ENCODE data around the gene PSME2.

DNA sequence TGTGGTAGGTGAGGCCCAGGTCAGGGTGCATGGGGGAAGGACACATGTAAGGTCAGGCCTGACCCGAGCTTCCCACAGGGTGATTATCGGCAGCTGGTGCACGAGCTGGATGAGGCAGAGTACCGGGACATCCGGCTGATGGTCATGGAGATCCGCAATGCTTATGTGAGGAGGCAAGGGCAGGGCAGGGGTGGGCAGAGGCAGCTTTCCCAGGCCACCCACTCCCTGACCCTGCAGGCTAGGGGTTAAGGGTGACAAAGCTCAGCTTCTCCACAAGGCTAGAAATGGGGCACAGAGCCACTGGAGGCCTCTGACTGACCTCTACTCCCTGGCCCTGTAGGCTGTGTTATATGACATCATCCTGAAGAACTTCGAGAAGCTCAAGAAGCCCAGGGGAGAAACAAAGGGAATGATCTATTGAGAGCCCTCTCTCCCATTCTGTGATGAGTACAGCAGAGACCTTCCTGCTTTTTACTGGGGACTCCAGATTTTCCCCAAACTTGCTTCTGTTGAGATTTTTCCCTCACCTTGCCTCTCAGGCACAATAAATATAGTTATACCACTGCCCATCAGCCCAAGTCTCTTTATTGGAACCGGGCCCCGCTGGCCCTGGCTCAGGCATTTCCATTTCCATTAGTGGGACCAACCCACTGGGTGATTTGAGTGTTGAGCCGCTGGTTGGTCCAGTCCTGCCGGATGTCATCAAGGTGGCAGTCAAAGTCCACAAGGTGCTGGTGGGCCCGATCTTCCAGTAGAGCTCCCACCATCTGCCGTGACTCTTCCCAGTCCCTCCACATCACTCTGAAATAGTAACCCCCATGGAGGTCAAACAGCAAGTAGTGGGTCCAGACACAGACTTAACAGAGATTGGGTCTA, 7.8 kb downstream of the PSME2 start:
- TF ChIP-seq ZNF501 (CRISPR knock-in tag; IDR thresholded peaks at IDR 0.05) (no peak), EZH2 (conservative IDR thresholded peaks at IDR 0.05; ENCODE audit: low read depth, low read length) (no peak), ZSCAN25 (CRISPR knock-in tag; IDR thresholded peaks at IDR 0.05) (peak; percentile 82), SAFB2 (CRISPR knock-in tag; IDR thresholded peaks at IDR 0.05; ENCODE audit: borderline replicate concordance, low read depth) (0 out of 2 replicates have a peak, but pooled peaks have one; percentile 9), MLLT10 (CRISPR knock-in tag; IDR thresholded peaks at IDR 0.05) (no peak), RBM39 (IDR thresholded peaks at IDR 0.05; ENCODE audit: low read depth, low read length, poor library complexity, severe bottlenecking) (no peak), ZBTB8A (CRISPR knock-in tag; IDR thresholded peaks at IDR 0.05; ENCODE audit: borderline replicate concordance, low read depth) (no peak)
